OCI-LY3 (cell line): ENCODE results near the gene SFXN5.

Source experiments
- H2AFZ ChIP-seq: fragments of 200-600, 300-600 bp; shearing (Covaris generic); 2 replicates; pipeline ENCODE4 v1.6.0; 2014; ENCODE audit warnings: antibody characterized with exemption, low read depth, low read length
- H3K27ac ChIP-seq: fragments of 200-600, 300-600 bp; sonication (generic); 2 replicates; pipeline ENCODE4 v1.5.1; 2014; ENCODE audit warnings: mild to moderate bottlenecking, low read length, moderate library complexity, mixed read lengths
- H3K27me3 ChIP-seq: fragments of 200-600, 300-600 bp; sonication (generic); 2 replicates; pipeline ENCODE4 v1.6.1; 2014; ENCODE audit warnings: low read depth, low read length, mixed read lengths
- H3K36me3 ChIP-seq: fragments of 200-600, 300-600 bp; sonication (generic); replicated peaks from 2 replicates; pipeline ENCODE3; 2014; ENCODE audit warnings: low read depth, low read length, mixed read lengths
- H3K4me1 ChIP-seq: fragments of 300-600, 200-600 bp; sonication (generic); 2 replicates; pipeline ENCODE4 v1.6.1; 2014; ENCODE audit warnings: low read length, mixed read lengths
- H3K4me2 ChIP-seq: fragments of 200-600, 300-600 bp; sonication (generic); 2 replicates; pipeline ENCODE4 v1.6.1; 2014; ENCODE audit warnings: low read length, mixed read lengths
- H3K4me3 ChIP-seq: fragments of 300-600, 200-600 bp; sonication (generic); 2 replicates; pipeline ENCODE4 v1.5.1; 2014; ENCODE audit warnings: antibody characterized with exemption, mild to moderate bottlenecking, low read length, moderate library complexity
- H3K79me2 ChIP-seq: fragments of 300-600, 200-600 bp; shearing (Covaris generic); 2 replicates; pipeline ENCODE4 v1.6.1; 2014; ENCODE audit warnings: mild to moderate bottlenecking, low read length, mixed read lengths
- H3K9ac ChIP-seq: fragments of 300-600, 200-600 bp; shearing (Covaris generic); 2 replicates; pipeline ENCODE4 v1.6.0; 2014; ENCODE audit warnings: mild to moderate bottlenecking, low read length, moderate library complexity
- H3K9me3 ChIP-seq: fragments of 200-600, 300-600 bp; shearing (Covaris generic); 2 replicates; pipeline ENCODE4 v1.6.1; 2014; ENCODE audit warnings: low read length, mixed read lengths; ENCODE audit not compliant: insufficient read depth
- H4K20me1 ChIP-seq: fragments of 200-600, 300-600 bp; sonication (generic); 2 replicates; pipeline ENCODE4 v1.6.1; 2016; ENCODE audit warnings: low read length, mixed read lengths; ENCODE audit not compliant: insufficient read depth
- CTCF ChIP-seq: fragments of 200-600, 300-600 bp; sonication (generic); IDR thresholded peaks from 2 replicates; pipeline ENCODE4 v1.5.1; 2014; ENCODE audit warnings: antibody characterized with exemption, low read length, low read depth
- EZH2phosphoT487 ChIP-seq: fragments of 200-600 bp; shearing (Covaris generic); IDR thresholded peaks from 2 replicates; pipeline ENCODE4 v1.6.1; 2018; ENCODE audit warnings: antibody characterized with exemption, mixed run types, low read depth

Gene SFXN5

DNA sequence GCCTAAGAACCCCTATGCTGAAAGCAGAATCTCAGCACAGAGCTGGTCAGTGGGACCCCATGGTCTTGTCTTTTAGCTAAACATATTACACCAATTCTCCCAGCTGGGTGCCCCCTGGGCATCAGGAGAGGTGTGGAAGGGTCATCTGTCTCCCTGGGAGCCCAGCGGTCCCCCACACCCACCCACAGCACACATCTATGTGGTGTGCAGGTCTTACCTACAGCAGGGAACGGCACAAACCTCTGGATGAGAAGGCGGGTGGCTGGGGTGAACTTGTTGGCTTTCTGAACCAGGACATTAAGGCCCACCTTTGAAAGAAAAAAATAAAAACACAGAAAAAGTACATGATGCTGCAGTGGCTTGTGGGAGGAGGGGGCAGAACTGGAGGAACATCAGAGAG, 83.5 kb downstream of the SFXN5 start:
- Histone ChIP-seq H3K4me2 (no peak overlapping the region), H3K27me3 (no peaks in the 10 kb centered on the region), H4K20me1 (no peaks in the 10 kb centered on the region), H3K79me2 (no peaks in the 10 kb centered on the region), H3K9me3 (no peaks in the 10 kb centered on the region), H3K4me1 (no peaks in the 10 kb centered on the region), H3K27ac (no peak overlapping the region), H2AFZ (no peak overlapping the region), H3K4me3 (no peak overlapping the region), H3K9ac (no peak overlapping the region), H3K36me3 (no peaks in the 10 kb centered on the region)
- TF ChIP-seq CTCF (no peak), EZH2phosphoT487 (no peak)

DNA sequence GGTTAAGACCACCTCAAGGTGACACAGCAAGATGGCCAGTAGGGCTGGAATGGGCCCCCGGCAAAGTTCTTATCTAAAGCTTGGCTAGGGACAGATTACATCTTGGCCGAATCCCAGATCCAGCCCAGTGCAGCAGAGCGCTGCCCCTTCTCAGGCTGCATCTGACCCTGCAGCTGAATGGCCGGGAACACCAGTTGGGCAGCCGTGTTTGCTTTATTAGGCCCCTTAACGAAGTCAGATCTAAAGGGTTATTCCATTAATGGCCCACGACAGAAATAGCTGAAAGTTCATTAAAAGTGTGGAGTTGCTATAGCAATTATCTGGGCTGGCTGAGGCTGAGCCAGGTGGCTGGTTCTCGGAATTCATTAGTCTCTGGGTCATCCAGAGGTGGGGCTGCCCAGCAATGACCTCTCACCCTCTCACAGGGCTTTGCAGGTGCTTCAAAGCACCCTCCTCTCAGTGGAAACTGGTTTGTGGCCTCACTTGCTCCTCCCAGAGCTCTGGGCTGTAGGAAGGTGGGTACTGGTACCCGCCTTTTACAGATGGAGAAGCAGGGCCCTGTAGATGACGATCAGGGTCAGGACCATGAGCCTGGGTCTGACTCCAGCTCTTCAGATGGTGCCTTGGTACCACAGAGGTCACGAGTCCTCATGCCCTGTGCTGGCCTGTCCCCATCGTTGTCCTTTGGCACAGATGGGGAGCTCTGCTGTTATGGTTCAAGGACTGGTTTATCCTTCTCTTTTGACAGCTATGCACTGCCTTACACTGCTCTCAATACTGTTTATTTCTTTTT, 85.4 kb downstream of the SFXN5 start:
- H3K27ac ChIP-seq: no peak overlapping the region

DNA sequence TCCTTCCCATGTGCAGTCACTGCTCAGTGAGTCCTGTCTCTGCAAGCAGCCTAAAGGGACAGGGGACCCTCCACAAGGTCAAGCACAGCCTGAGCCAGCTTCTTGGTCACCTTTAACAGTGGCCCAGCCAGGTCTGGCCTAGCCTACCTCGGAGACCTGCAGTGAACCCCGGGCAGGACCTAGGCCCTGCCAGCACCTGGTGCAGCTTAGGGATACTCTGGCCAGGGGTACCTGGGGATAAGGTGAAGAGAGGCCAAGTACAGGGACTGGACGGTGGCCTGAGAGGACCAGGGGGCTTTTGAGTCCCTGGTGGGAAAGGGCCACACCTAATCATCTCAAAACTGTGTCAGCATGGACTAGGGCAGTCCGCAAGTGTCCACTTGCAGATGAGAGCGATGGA, 86.4 kb downstream of the SFXN5 start:
- H3K36me3 ChIP-seq: no peaks in the 10 kb centered on the region
- no peak for TF ChIP-seq EZH2phosphoT487
- no peak for TF ChIP-seq CTCF
- no peak overlapping the region for H3K4me3 ChIP-seq
- peaks cover 4% of the 10 kb centered on the region for H3K4me1 ChIP-seq
- no peaks in the 10 kb centered on the region for H3K9me3 ChIP-seq
- H3K27me3 ChIP-seq: no peaks in the 10 kb centered on the region
- H2AFZ ChIP-seq: no peak overlapping the region
- no peak overlapping the region for H3K27ac ChIP-seq
- no peak overlapping the region for H3K9ac ChIP-seq
- no peaks in the 10 kb centered on the region for H3K79me2 ChIP-seq
- no peaks in the 10 kb centered on the region for H4K20me1 ChIP-seq
- no peak overlapping the region for H3K4me2 ChIP-seq

More for the DNA sequence above, 85.4 kb downstream of the SFXN5 start:
- Histone ChIP-seq H3K79me2 (no peaks in the 10 kb centered on the region), H2AFZ (no peak overlapping the region), H3K9me3 (no peaks in the 10 kb centered on the region), H3K9ac (no peak overlapping the region), H3K36me3 (no peaks in the 10 kb centered on the region), H3K27me3 (no peaks in the 10 kb centered on the region), H4K20me1 (no peaks in the 10 kb centered on the region), H3K4me1 (no peaks in the 10 kb centered on the region), H3K4me2 (no peak overlapping the region), H3K4me3 (no peak overlapping the region)
- TF ChIP-seq CTCF (no peak), EZH2phosphoT487 (no peak)

DNA sequence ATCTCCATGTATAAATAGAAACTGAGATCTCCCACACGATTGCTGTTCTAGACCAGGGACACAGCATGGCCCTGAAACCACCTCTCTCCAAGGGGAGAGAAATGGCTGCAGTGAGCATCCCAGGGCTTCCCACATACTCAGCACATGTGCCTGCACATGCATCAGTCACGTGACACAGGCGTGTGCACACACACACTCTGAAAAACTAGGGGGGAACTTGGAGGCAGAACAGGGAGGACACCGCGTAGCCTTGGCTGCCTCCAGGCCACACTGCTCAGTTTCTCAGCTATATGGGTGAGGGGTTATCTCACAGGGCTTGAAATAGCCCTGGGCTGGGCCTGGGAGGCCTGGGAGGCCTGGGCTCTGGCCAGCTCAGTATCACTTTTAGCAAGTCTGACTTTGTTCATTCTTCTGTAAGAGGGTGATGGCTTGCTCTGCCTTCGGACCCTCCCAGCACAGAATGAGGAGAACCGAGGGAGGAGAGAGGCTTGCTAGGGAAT, 87.3 kb downstream of the SFXN5 start:
- no peak overlapping the region for H2AFZ ChIP-seq
- H3K9ac ChIP-seq: no peak overlapping the region
- peaks cover 13% of the 10 kb centered on the region for H3K4me1 ChIP-seq
- H3K36me3 ChIP-seq: no peaks in the 10 kb centered on the region
- no peaks in the 10 kb centered on the region for H4K20me1 ChIP-seq
- H3K79me2 ChIP-seq: no peaks in the 10 kb centered on the region
- H3K27ac ChIP-seq: no peak overlapping the region
- H3K9me3 ChIP-seq: no peaks in the 10 kb centered on the region
- TF ChIP-seq CTCF (no peak), EZH2phosphoT487 (no peak)
- H3K4me3 ChIP-seq: no peak overlapping the region
- H3K4me2 ChIP-seq: no peak overlapping the region
- H3K27me3 ChIP-seq: no peaks in the 10 kb centered on the region
